Progenitor cell of endocrine pancreas (in vitro differentiated cells): ENCODE data around the gene KLHL34. TPM values are rescaled to one million over a fixed set of nuclear protein-coding genes. Genes with fewer than 3 reads are reported as not detected.

Source experiments
- DNase-seq: peaks from one replicate; pipeline ENCODE4 v3.0.0; 2021; ENCODE audit warnings: low spot score; ENCODE audit not compliant: unreplicated experiment
- H3K27ac Mint-ChIP-seq: 2 replicates; pipeline ENCODE4 v1.8.0; 2021; ENCODE audit warnings: mild to moderate bottlenecking, moderate library complexity, mixed read lengths
- H3K27me3 Mint-ChIP-seq: 2 replicates; pipeline ENCODE4 v1.8.0; 2021; ENCODE audit warnings: mixed read lengths
- H3K36me3 Mint-ChIP-seq: 2 replicates; pipeline ENCODE4 v1.8.0; 2022; ENCODE audit warnings: mixed read lengths; ENCODE audit not compliant: insufficient read depth
- H3K4me1 Mint-ChIP-seq: 2 replicates; pipeline ENCODE4 v1.8.0; 2021; ENCODE audit warnings: low read depth, mixed read lengths
- H3K4me3 Mint-ChIP-seq: 2 replicates; pipeline ENCODE4 v1.8.0; 2021; ENCODE audit warnings: low read depth, mild to moderate bottlenecking, moderate library complexity, mixed read lengths
- H3K9me3 Mint-ChIP-seq: 2 replicates; pipeline ENCODE4 v1.8.0; 2021; ENCODE audit warnings: low read depth, mixed read lengths
- CTCF ChIP-seq: fragments of 200-600 bp; sonication (generic); IDR thresholded peaks from one replicate; pipeline ENCODE4 v1.5.0; 2021; ENCODE audit warnings: antibody characterized with exemption, mild to moderate bottlenecking; ENCODE audit not compliant: unreplicated experiment
- total RNA-seq: library from RNA; stranded (reverse); gene quantifications from 2 replicates; pipeline ENCODE4 v1.2.1, GENCODE V29; 2021

The KLHL34 gene
- total RNA-seq, 1 donor from 2014 or later: not detected

DNA sequence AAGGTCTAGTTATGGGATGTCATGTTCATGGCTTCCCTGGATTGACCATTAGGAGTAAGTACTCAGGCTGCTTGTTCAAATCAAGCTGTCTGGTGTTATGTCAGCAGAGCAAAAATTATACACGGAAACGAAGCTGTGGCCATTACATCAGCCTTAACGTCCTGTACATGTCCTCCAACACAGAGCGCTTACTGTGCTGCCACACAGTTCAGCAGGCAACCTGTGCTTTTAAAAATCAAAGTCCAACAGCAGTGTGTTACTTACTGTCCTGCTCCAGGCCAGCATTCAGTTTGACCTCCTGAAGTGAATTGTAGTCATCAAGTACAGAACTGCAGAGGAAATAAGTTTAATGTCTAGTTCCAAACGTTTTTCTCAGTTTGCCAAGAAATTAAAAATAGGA, 46.0 kb downstream of the KLHL34 start:
- peaks cover 4% of the 10 kb centered on the region for H3K36me3 Mint-ChIP-seq
- TF ChIP-seq CTCF: no peak

GRCh38 chrX:21610168-21610567, 48.0 kb downstream of the KLHL34 start:
- DNase-seq: no peak
- no peak overlapping the region for H3K4me3 Mint-ChIP-seq
- H3K4me1 Mint-ChIP-seq: no peaks in the 10 kb centered on the region
- no peaks in the 10 kb centered on the region for H3K9me3 Mint-ChIP-seq
- TF ChIP-seq CTCF: no peak
- peaks cover 10% of the 10 kb centered on the region for H3K36me3 Mint-ChIP-seq
- H3K27me3 Mint-ChIP-seq: no peaks in the 10 kb centered on the region
- no peak overlapping the region for H3K27ac Mint-ChIP-seq

More for the DNA sequence above, 46.0 kb downstream of the KLHL34 start:
- Mint-ChIP-seq H3K4me1 (no peaks in the 10 kb centered on the region), H3K27me3 (no peaks in the 10 kb centered on the region), H3K27ac (no peak overlapping the region), H3K4me3 (no peak overlapping the region), H3K9me3 (no peaks in the 10 kb centered on the region)
- no peak for DNase-seq

GRCh38 chrX:21606002-21606401, 52.1 kb downstream of the KLHL34 start:
- no peak overlapping the region for H3K27ac Mint-ChIP-seq
- no peak for DNase-seq
- H3K27me3 Mint-ChIP-seq: no peaks in the 10 kb centered on the region
- H3K4me1 Mint-ChIP-seq: no peaks in the 10 kb centered on the region
- H3K36me3 Mint-ChIP-seq: peaks cover 10% of the 10 kb centered on the region
- no peak overlapping the region for H3K4me3 Mint-ChIP-seq
- no peaks in the 10 kb centered on the region for H3K9me3 Mint-ChIP-seq
- TF ChIP-seq CTCF: no peak

Other genes starting within 250 kb of the KLHL34 start
- not detected in 2 replicates for gene SMPX, start 99.8 kb upstream of the KLHL34 start, total RNA-seq
- 13.5 and 14.4 TPM in 2 replicates for gene MBTPS2, start 181.3 kb upstream of the KLHL34 start, total RNA-seq
- 2.2 and 2.3 TPM in 2 replicates for gene YY2, start 197.7 kb upstream of the KLHL34 start, total RNA-seq